K562 treated with DMSO at 1 percent for 24 hours (cell line): Measurements from ENCODE around the gene MRPL38. TPM values are rescaled to one million over a fixed set of nuclear protein-coding genes. Genes with fewer than 3 reads are reported as not detected.

ENCODE experiments used
- total RNA-seq: library from RNA; unstranded; fragments of 300-600 nt; gene quantifications from 2 replicates; pipeline ENCODE4 v1.2.3, GENCODE V29; 2022; ENCODE audit warnings: low read depth; ENCODE audit not compliant: insufficient read depth

The MRPL38 gene
- 102 and 111 TPM in 2 replicates for total RNA-seq

GRCh38 chr17:75904749-75905521 lies at the start of gene MRPL38:
Gene MRPL38, minus strand, starts transcription at chr17:75904884. Its CDS starts 9 bp downstream, at chr17:75904875.

DNA sequence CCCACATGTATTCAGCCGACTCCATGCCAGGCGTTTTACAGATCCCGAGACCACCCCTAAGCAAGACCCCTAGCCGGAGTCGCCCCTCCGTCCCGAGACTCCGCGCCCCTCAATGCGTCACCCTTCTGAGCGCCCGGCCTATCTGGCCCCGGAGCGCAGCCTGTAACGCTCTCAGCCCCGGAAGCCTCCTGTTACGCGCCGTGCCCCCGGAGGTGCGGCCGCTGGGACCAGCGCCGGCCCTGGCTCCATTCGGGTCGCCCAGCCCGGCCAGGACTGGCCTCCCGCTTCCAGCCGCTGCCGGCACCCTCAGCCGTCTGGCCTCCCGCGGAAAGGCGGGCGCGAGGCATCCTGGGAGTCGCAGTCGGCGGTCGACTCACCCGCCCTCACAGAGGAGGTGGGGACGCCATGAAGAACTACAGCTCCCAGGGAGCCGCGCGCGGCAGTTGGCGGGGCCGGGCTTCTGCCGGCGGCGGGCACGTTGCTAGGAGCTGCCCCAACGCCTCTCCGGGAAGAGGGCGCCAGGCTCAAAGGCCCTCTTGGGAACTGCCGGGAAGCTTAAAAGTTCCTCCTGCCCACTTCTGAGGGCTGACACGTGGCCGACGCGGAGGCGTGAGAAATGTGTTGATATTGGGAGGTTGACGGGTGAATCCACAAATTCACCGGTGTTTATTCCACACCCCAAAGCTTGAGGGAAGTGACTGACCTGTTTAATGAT lies 36.2 kb upstream of the MRPL38 start, which contains the start of gene FBF1:
TSS of gene FBF1 (minus strand) at position 316 of the 715 bp plus-strand sequence. CDS start 2,893 bp downstream, outside the sequence.

GRCh38 chr17:75896415-75897159 lies 8.1 kb downstream of the MRPL38 start, which contains the start of gene TRIM65:
Gene TRIM65, minus strand, starts transcription at chr17:75896951. Its CDS starts 14 bp downstream, at chr17:75896937.

GRCh38 chr17:75878174-75878998 lies 26.3 kb downstream of the MRPL38 start, which contains the start of gene TRIM47:
Gene TRIM47, minus strand, starts transcription at chr17:75878581. Its CDS starts 33 bp downstream, at chr17:75878548.

GRCh38 chr17:75855310-75856061 lies 49.2 kb downstream of the MRPL38 start, which contains the start of gene WBP2:
Gene WBP2, minus strand, starts transcription at chr17:75855335. Its CDS starts 38 bp downstream, at chr17:75855297.

Other genes with a start within 250 kb of the MRPL38 start
- gene RECQL5, start 237.7 kb downstream of the MRPL38 start, total RNA-seq, result 24.5 and 26.8 TPM in 2 replicates
- gene SAP30BP, start 237.5 kb downstream of the MRPL38 start, total RNA-seq, result 50.7 and 61.1 TPM in 2 replicates
- gene ITGB4, start 183.4 kb downstream of the MRPL38 start, total RNA-seq, result 2.5 and 3.3 TPM in 2 replicates
- gene GALK1, start 139.7 kb downstream of the MRPL38 start, total RNA-seq, result 95.1 and 125 TPM in 2 replicates
- 36.8 and 38.4 TPM in 2 replicates for gene UNK, start 120.1 kb downstream of the MRPL38 start, total RNA-seq
- 102 and 135 TPM in 2 replicates for gene UNC13D, start 60.5 kb downstream of the MRPL38 start, total RNA-seq
- 185 and 188 TPM in 2 replicates for gene WBP2, start 49.5 kb downstream of the MRPL38 start, total RNA-seq
- gene TRIM47, start 26.3 kb downstream of the MRPL38 start, total RNA-seq, result 3.8 and 5.8 TPM in 2 replicates
- 30.0 and 33.3 TPM in 2 replicates for gene TRIM65, start 7.9 kb downstream of the MRPL38 start, total RNA-seq
- 8.7 and 10.4 TPM in 2 replicates for gene FBF1, start 36.2 kb upstream of the MRPL38 start, total RNA-seq
- gene ACOX1, start 74.3 kb upstream of the MRPL38 start, total RNA-seq, result 16.6 and 24.2 TPM in 2 replicates
- 23.8 and 28.6 TPM in 2 replicates for gene TEN1, start 74.4 kb upstream of the MRPL38 start, total RNA-seq
- 5.1 and 10.7 TPM in 2 replicates for gene CDK3, start 96.0 kb upstream of the MRPL38 start, total RNA-seq
- gene EVPL, start 122.4 kb upstream of the MRPL38 start, total RNA-seq, result not detected in 2 replicates
- gene SRP68, start 167.6 kb upstream of the MRPL38 start, total RNA-seq, result 83.2 and 83.8 TPM in 2 replicates
- gene GALR2, start 169.9 kb upstream of the MRPL38 start, total RNA-seq, result not detected in 2 replicates
- gene ZACN, start 174.3 kb upstream of the MRPL38 start, total RNA-seq, result 6.7 and 7.0 TPM in 2 replicates
- 49.1 and 49.6 TPM in 2 replicates for gene EXOC7, start 198.9 kb upstream of the MRPL38 start, total RNA-seq
- gene FOXJ1, start 236.4 kb upstream of the MRPL38 start, total RNA-seq, result 0.46 TPM in 1 of 2 replicates, not detected in the other